WI38 (cell line): ENCODE data around the gene LOXHD1.

Source experiments
- H3K4me3 ChIP-seq: 2 replicates; pipeline ENCODE4 v1.5.1; 2011; ENCODE audit warnings: low read depth, mild to moderate bottlenecking, control low read depth, low read length
- CTCF ChIP-seq: IDR thresholded peaks from 2 replicates; pipeline ENCODE4 v1.5.1; 2012; ENCODE audit warnings: low read depth, mild to moderate bottlenecking, control low read depth, low read length

The LOXHD1 gene

GRCh38 chr18:46429649-46430224 lies 227.3 kb downstream of the LOXHD1 start:
- H3K4me3 ChIP-seq, result no peak overlapping the region
- no peak for TF ChIP-seq CTCF

GRCh38 chr18:46429130-46429529 lies 227.9 kb downstream of the LOXHD1 start:
- TF ChIP-seq CTCF, result no peak

GRCh38 chr18:46428368-46428767 lies 228.7 kb downstream of the LOXHD1 start:
- no peak for TF ChIP-seq CTCF

More at GRCh38 chr18:46429130-46429529, 227.9 kb downstream of the LOXHD1 start:
- no peak overlapping the region for H3K4me3 ChIP-seq

GRCh38 chr18:46427216-46427995 lies 229.6 kb downstream of the LOXHD1 start:
- TF ChIP-seq CTCF, result no peak
- no peak overlapping the region for H3K4me3 ChIP-seq

More at GRCh38 chr18:46428368-46428767, 228.7 kb downstream of the LOXHD1 start:
- no peak overlapping the region for H3K4me3 ChIP-seq
